ENCODE data around the gene RALY. TPM values are rescaled to one million over a fixed set of nuclear protein-coding genes. Genes with fewer than 3 reads are reported as not detected.

Gene RALY
- total RNA-seq, 1 experiment from 2014 or later, result 119 TPM

GRCh38 chr20:34017610-34018009 is 23.9 kb downstream of the RALY start:
- no peak for TF ChIP-seq RAD21 (IDR thresholded peaks at IDR 0.05; ENCODE audit: low read depth)
- TF ChIP-seq POLR2AphosphoS5 (IDR thresholded peaks at IDR 0.05; ENCODE audit: low read depth, low read length), result no peak
- TF ChIP-seq SIN3A (IDR thresholded peaks at IDR 0.05; ENCODE audit: low read depth), result no peak
- TF ChIP-seq CEBPB (IDR thresholded peaks at IDR 0.05; ENCODE audit: low read depth), result no peak
- TF ChIP-seq FOSL1 (IDR thresholded peaks at IDR 0.05; ENCODE audit: low read depth), result no peak
- TF ChIP-seq CBX3 (IDR thresholded peaks at IDR 0.05; ENCODE audit: low read depth), result no peak
- no peak for TF ChIP-seq REST (IDR thresholded peaks at IDR 0.05; ENCODE audit: low read depth)
- no peak for TF ChIP-seq ZFX (IDR thresholded peaks at IDR 0.05)
- TF ChIP-seq CTCF (IDR thresholded peaks at IDR 0.05 in 2 of 3, conservative IDR thresholded peaks at IDR 0.05 in 1 of 3; ENCODE audit: borderline replicate concordance in 1 of 3, insufficient read depth in 1 of 3, low read depth in 2 of 3, low read length in 2 of 3), result no peak
- no peak for TF ChIP-seq EGR1 (IDR thresholded peaks at IDR 0.05; ENCODE audit: low read depth)
- TF ChIP-seq ATF3 (IDR thresholded peaks at IDR 0.05), result no peak
- no peak for TF ChIP-seq ZNF274 (IDR thresholded peaks at IDR 0.05; ENCODE audit: low read depth, low read length)
- no peak for TF ChIP-seq SP1 (IDR thresholded peaks at IDR 0.05; ENCODE audit: low read depth)
- TF ChIP-seq ZBTB33 (IDR thresholded peaks at IDR 0.05; ENCODE audit: extremely low read depth, insufficient replicate concordance, low read length), result no peak
- TF ChIP-seq MAX (IDR thresholded peaks at IDR 0.05), result no peak
- TF ChIP-seq EZH2phosphoT487 (IDR thresholded peaks at IDR 0.05; ENCODE audit: borderline replicate concordance), result no peak
- TF ChIP-seq SRF (IDR thresholded peaks at IDR 0.05; ENCODE audit: low read depth), result no peak
- no peak for TF ChIP-seq TCF7L2 (IDR thresholded peaks at IDR 0.05; ENCODE audit: borderline replicate concordance, extremely low read depth, insufficient read depth, insufficient read length)
- TF ChIP-seq EZH2 (IDR thresholded peaks at IDR 0.05), result no peak
- intact Hi-C loops (cut with micrococcal nuclease), result no loop called here
- Histone ChIP-seq H3K36me3 (ENCODE audit: control insufficient read depth in 1 of 2, insufficient read depth in 2 of 2, low read length in 2 of 2) (no peaks in the 10 kb centered on the region), H3K27me3 (ENCODE audit: insufficient read depth, low read length) (no peaks in the 10 kb centered on the region), H2AFZ (ENCODE audit: low read depth, low read length, poor library complexity, severe bottlenecking) (no peak overlapping the region), H3K9me3 (ENCODE audit: control insufficient read depth in 1 of 2, insufficient read depth in 1 of 2, low read depth in 1 of 2, low read length in 2 of 2) (no peaks in the 10 kb centered on the region), H3K4me2 (ENCODE audit: low read length) (no peak overlapping the region), H4K20me1 (ENCODE audit: insufficient read depth) (peaks cover 15% of the 10 kb centered on the region), H3K4me1 (ENCODE audit: control insufficient read depth in 1 of 2, insufficient read depth in 2 of 2, low read length in 2 of 2) (no peaks in the 10 kb centered on the region), H3K27ac (ENCODE audit: low read depth, low read length) (no peak overlapping the region), H3K4me3 (replicated peaks in 1 of 2; ENCODE audit: low read depth in 1 of 2, low read length in 2 of 2) (no peak overlapping the region), H3K79me2 (ENCODE audit: insufficient read depth, low read length) (peaks cover 89% of the 10 kb centered on the region), H3K9ac (ENCODE audit: low read length) (no peak overlapping the region), H3K9me2 (ENCODE audit: insufficient read depth) (no peaks in the 10 kb centered on the region)
- ATAC-seq (no peak; the same call in 1 of the 2 replicates), DNase-seq (ENCODE audit: low read depth, low spot score) (no peak)
- RAD21 ChIA-PET (ENCODE audit: low non-redundant PET in 1 of 2, low total read pairs in 2 of 2, uncharacterized antibody in 2 of 2, unreplicated experiment in 2 of 2), result no interaction called here
- POLR2A ChIA-PET, result no interaction called here
- CTCF ChIA-PET, result no interaction called here
- BruUV-seq (replicated peaks), result no TSS peak

Data from HCT116 (cell line).